ENCODE data around the gene RUNX2.

Gene RUNX2

GRCh38 chr6:45595010-45595851, 267.1 kb downstream of the RUNX2 start:
- DNase-seq: no peak

DNA sequence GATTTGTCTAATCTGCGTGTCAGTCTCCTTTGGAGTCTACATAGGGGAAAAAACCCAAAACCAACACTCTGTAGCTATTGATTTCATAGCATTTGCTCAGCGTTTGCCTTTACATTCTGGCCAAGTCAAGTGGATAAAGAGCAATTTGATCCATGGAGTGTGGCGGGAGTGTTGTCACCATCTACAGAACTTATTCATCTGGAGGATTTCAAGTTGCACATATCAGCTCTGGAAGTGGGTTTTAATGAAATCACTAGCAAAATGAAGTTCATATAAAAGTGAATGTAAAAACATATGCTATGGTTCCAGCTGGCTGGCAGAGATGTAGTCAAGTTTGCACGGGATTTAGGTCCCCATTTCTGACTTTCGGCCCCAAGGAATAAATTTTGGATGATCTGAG, 269.3 kb downstream of the RUNX2 start:
- no peak for DNase-seq

- no peak for DNase-seq
Observed at GRCh38 chr6:45599053-45599452, 270.9 kb downstream of the RUNX2 start.

GRCh38 chr6:45605971-45606370, 277.8 kb downstream of the RUNX2 start:
- DNase-seq: no peak

GRCh38 chr6:45606831-45607400, 278.8 kb downstream of the RUNX2 start:
- no peak for DNase-seq

DNA sequence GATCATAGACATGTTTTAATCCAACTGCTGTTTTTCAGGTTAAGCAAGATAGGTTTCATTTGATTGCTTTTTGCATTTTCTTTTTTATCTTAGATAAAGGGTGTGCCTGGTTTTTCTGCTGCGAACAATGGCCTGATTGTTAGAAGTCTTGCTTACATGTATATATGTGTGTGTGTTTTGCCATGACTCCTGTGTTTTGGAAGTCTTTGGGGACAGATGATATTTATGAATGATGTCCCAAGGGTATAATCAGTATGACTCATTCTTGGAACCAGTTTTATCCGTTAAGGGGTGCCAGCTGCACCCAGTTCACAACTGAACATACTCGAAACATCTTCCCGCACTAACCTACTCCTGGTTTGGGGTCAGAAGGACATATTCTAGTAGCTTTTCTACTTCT, 279.7 kb downstream of the RUNX2 start:
- no peak for DNase-seq

DNA sequence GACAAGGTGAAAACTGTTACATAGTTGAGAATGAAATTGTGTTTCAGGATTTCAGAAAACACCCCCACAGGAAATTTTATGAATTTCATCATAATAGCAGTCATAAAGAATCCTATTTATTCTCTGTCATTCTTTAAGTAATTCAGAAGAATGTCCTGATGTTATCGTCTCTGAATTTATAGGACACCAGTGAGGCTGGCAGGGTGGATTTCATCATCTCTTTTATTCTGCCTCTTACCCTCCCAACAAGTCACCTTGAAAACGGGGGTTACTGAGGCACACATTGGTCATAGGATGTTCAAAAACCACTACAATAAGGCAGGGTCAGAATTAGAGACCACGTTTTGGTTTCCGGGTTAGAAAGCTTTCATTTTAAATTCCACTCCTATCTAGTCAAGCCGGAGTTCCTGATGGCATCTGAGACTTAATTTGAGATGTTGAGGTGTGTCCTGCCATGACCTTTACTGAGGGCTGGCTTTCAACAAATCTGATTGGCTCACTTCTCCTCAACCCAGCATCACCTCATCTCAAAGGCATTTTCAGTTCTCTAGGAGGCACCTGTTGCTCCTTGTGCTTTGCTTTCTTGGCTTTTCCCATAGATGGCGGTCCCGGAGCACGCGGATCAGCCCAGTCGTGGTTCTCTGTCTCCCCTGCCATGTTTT, 280.3 kb downstream of the RUNX2 start:
- no peak for DNase-seq

DNA sequence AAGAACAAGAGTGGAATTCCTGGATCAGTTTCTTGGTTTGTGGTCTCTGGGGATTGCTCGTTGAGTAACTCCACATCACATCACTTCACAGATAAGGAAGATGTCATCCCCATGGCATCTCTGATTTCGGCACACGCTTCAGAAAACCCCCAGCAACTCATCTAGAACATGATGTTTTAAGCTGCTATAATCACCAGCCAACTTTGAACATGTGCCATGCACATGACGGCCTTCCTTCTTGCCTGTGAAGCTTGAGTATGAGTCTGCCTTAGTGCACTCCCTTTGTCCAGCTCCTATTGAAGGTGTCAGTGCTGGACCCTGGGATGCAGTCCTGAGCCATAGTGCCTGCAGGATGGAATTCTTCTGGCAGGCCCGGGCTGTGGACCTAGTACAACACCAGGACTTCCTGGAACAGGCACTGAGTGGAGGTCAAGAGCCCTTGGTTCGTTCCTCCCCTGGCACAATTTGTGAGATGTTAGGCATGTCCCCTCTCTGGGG, 281.1 kb downstream of the RUNX2 start:
- no peak for DNase-seq

- DNase-seq: no peak
Observed at GRCh38 chr6:45610374-45610773, 282.2 kb downstream of the RUNX2 start.

GRCh38 chr6:45610832-45611231, 282.7 kb downstream of the RUNX2 start:
- no peak for DNase-seq

GRCh38 chr6:45611491-45611890, 283.4 kb downstream of the RUNX2 start:
- no peak for DNase-seq

DNA sequence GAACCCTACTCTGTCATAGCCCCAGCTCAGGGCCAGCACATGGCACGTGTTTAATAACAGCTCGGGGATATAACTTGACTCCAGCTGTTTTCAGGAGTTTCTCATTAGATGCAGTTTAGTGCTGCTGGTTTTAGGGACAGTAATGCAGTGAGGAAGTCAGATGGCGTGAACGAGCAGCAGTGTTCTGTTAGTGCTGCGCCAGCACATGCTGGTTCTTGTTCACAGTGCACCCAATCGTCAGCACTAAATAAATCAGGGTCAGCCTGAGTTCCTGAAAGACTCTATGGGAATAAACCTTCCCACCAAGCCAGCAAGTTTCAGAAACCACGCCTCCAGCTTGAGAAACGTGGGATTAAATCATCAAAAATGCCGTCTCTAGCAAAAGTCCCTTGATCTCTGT, 285.5 kb downstream of the RUNX2 start:
- no peak for DNase-seq

- DNase-seq: no peak
Observed at GRCh38 chr6:45614488-45615285, 286.6 kb downstream of the RUNX2 start.

- DNase-seq: no peak
Observed at GRCh38 chr6:45616209-45616608, 288.1 kb downstream of the RUNX2 start.

DNA sequence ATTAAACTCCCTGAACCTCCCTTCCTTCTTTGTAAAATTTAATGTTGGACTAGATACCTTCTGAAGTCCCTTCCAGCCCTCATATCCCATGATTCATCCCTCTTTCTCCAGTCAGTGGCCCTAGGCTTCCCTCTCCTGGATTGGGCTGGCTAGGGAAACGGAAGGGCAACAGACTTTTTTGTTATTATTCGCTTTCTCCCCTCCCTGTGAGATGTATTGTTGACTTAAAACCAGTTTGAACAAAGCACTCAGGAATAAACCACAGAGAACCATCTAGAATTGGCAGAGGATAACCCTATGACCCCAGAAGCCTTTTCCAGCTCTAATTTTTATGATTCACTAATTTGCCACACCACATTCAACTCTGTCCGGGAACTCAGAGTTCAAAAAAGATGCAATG, 289.3 kb downstream of the RUNX2 start:
- DNase-seq: no peak

DNA sequence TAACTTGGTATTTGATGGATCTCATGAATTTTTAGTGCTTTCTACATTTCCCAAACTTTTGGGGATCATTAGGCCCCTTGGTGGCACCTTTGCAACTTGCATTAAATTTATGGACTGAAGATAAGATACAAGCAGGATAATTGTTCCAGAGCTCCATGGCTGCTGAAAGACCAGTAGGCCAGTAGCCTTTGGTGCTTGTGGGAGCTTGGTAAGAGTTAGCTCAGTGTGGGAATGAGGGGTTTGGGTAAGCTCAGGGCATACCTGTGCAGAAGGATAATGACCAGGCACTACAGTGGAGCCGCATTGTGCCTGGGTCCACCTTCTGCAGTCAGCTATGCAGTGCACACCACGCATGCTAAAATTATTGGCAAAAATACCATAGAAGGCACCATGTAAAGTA, 290.1 kb downstream of the RUNX2 start:
- no peak for DNase-seq

- no peak for DNase-seq
Observed at GRCh38 chr6:45619211-45619760, 291.2 kb downstream of the RUNX2 start.

GRCh38 chr6:45619994-45620471, 291.9 kb downstream of the RUNX2 start:
- DNase-seq: no peak

- DNase-seq: no peak
Observed at GRCh38 chr6:45624228-45624627, 296.1 kb downstream of the RUNX2 start.

DNA sequence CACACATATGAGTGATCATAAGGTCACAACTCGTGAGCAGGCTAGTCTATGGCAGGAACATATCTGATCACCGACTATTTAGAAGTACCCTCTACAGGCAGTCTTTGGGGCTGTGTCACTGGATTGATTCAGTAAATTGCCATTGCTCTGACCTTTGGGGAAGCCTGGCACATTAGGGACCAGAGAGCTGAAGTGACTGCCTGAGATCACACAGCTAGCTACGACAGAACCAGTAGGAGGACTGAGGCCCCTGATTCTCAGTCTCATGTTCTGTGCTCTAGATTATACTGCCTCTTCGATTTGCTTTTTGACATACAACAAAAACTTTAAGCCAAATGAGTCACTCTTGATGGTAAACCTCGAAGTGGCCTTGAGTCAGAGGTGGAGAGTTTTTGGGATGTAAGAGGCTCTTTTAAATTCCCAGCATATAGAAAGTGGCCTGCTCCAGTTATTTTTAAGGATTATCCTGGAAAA, 297.1 kb downstream of the RUNX2 start:
- DNase-seq: no peak

DNA sequence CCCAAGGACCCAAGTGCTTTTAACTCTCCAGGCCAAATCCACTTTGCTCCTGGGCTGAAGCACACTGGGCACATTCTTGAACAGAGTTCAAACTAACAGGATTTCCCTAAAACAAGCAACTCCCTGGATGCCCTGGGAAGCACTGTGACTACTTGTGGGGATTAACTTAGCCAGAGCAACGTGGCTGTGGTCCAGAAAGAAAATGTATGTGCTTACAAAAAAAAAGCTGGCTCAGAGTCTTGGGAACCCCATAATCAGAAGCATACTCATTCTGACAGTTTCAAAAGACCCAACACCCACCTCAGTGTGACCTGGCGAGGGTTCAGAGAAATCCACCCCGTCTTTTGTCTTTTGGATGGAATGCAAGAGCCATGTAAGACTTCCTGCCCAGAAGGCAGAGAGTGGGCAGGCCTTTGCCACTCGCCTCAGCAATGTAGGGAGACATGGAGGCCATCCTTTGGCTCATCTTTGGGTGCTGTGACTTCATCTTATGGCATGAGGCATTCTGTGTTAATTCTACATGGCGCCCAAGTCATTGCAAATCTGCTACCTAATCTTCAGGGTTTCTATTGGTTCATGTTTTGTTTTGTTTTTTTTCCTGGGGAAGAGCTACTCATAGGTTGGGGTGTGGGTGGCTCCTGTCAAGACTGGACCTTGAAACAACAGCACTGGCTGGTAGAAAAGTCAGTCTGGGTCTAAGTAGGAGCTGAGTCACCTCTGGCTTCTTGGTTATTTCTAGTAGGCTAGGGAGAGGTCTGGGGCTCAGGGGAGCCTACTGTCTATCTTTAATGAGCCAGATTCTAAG, 298.2 kb downstream of the RUNX2 start:
- no peak for DNase-seq

DNA sequence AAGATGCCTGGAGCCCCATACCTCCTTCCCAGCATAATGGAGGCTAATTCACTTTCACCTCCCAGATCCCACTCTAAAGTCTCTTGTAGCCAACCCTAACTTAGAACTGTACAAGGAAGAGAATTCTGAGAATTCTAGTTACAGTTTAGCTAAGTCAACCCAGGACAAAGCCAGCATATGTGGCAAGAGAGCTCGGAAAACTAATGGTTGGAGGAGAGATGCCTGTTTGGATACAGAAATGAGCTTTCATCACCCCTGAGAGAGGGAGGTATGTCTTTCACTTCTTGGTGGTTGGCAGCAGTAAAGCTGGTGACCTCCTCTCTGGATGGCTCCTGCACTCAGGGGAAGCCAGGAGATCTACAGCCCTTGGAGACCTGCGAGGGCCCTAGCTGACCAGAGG, 302.2 kb downstream of the RUNX2 start:
- DNase-seq: no peak
